Transverse colon (tissue), 4 donors: Measurements from ENCODE around the gene MSI2. TPM values are rescaled to one million over a fixed set of nuclear protein-coding genes. Genes with fewer than 3 reads are reported as not detected.

Experiments used
- DNase-seq: peaks from one replicate; pipeline ENCODE4 v3.0.0-alpha.2; 2019
- H3K27ac ChIP-seq, 4 donors: fragments of 200-600 bp; sonication (generic); 2 replicates each; pipeline ENCODE4 v1.5.1; 2016 to 2018; ENCODE audit warnings: inconsistent platforms in 4 of 4
- H3K27me3 ChIP-seq: fragments of 200-600 bp; sonication (generic); 2 replicates; pipeline ENCODE4 v1.5.1; 2017; ENCODE audit warnings: inconsistent platforms
- H3K36me3 ChIP-seq, 4 donors: fragments of 200-600 bp; sonication (generic); 2 replicates each; pipeline ENCODE4 v1.5.1; 2017 to 2019; ENCODE audit warnings: inconsistent platforms in 4 of 4
- H3K4me1 ChIP-seq, 4 donors: fragments of 200-600 bp; sonication (generic); 2 replicates each; pipeline ENCODE4 v1.5.1; 2017 to 2020; ENCODE audit warnings: inconsistent platforms in 4 of 4
- H3K4me3 ChIP-seq, 4 donors: fragments of 200-600 bp; sonication (generic); 1 replicate in 1 of 4; 2 replicates in 3 of 4; pipeline versions ENCODE4 v1.5.1 to v1.6.1; 2017 to 2019; ENCODE audit warnings: inconsistent platforms in 4 of 4
- H3K9me3 ChIP-seq, 2 donors: fragments of 200-600 bp; sonication (generic); 2 replicates each; pipeline ENCODE4 v1.5.1; 2017 to 2019; ENCODE audit warnings: inconsistent platforms in 2 of 2
- EP300 ChIP-seq: sonication (generic); formaldehyde crosslinking; IDR thresholded peaks from one replicate; pipeline ENCODE4 v1.6.1; 2017; ENCODE audit warnings: antibody characterized with exemption, low read depth
- POLR2A ChIP-seq: fragments of 450-650 bp; IDR thresholded peaks from one replicate; pipeline ENCODE4 v1.6.1; 2016; ENCODE audit warnings: antibody characterized with exemption, mild to moderate bottlenecking, moderate library complexity
- POLR2AphosphoS5 ChIP-seq, 3 donors: sonication (generic); formaldehyde crosslinking; IDR thresholded peaks; one replicate each; pipeline ENCODE4 v1.6.1; 2016; ENCODE audit warnings: antibody characterized with exemption in 3 of 3
- WGBS, 2 donors: methylation state at CpG; one replicate each; pipeline ENCODE4 v1.1.5; 2018; ENCODE audit warnings: low coverage in 1 of 2; 5-methylcytosine and 5-hydroxymethylcytosine counted together
- in situ Hi-C, 4 donors: fragments of 200-750 bp; cut with MboI; loops; one replicate each; pipeline versions ENCODE4 v1.15.0 to v1.15.1; 2017; ENCODE audit warnings: low sequenced_read_pairs in 3 of 4, low pct_ligation_motif_present in 1 of 4, low pct_unique_long_range_greater_than_20kb in 1 of 4
- intact Hi-C: fragments of 100-400 bp; cut with DNase I; formaldehyde crosslinking; loops from one replicate; pipeline ENCODE4 v1.15.1; 2023; ENCODE audit warnings: low total_unique reads
- total RNA-seq, 4 donors: library from RNA; depleted of rRNA; stranded (reverse); fragments of >200 nt; gene quantifications; one replicate each; pipeline ENCODE4 v1.1.0, GENCODE V29; 2016
- TF ChIP-seq, protein P1 (sequence below), 5 experiments: fragments of 200-600 bp in 3 of 5; fragments of 450-650 bp in 2 of 5; sonication (generic) in 3 of 5; IDR thresholded peaks; 1 replicate in 2 of 5; 2 replicates in 3 of 5; pipeline ENCODE4 v1.5.1; 2016 to 2017; ENCODE audit warnings: antibody characterized with exemption in 5 of 5, inconsistent platforms in 3 of 5, mild to moderate bottlenecking in 2 of 5, moderate library complexity in 1 of 5

Gene MSI2
- total RNA-seq, 4 donors from 2014 or later, result 20.6 to 36.0 (median 29.3) TPM

DNA sequence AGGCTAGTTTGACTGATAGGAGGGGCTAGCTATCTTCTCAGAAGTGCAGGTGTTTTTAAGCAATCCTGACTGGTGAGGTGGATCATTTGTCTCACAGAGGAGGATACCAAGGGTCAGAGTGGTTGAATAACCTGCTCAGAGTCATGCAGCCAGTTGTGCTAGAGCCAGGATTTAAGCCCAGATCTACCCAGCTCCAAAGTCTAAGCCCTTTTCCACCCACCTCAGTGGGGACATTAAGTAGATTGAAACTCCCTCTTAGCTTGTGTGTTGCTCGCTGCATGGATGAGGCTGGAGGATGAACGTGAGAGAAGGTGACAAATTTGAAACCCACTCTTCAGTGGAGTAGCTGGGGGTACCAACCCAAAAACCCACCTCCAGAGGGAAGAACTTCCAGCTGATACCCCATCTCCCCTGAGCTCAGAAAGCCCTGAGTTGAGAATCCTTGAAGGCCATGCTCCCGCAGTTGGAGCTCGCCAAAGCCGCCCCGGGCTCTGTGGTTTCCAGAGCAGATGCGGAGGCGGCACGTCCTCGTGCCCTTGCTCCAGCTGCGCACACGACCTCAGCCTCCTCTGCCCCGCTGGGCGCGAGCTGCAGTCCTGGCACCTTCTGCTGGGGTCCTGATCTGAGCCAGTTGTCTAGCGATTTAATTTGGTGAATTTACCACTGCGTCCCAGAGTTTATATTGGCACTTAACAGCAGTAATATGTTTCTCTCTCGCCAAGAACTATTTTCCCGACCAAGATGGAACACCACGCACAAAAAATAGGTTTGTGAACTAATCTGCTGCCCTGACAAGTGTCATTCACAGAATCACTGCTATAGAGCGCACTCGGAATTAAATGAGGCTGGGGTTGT, 329.2 kb downstream of the MSI2 start:
- H3K27me3 ChIP-seq, result no peaks in the 10 kb centered on the region
- no peak overlapping the region for H3K4me3 ChIP-seq
- H3K4me1 ChIP-seq, result no peaks in the 10 kb centered on the region
- no peaks in the 10 kb centered on the region for H3K9me3 ChIP-seq
- no peaks in the 10 kb centered on the region for H3K36me3 ChIP-seq
- no peak for DNase-seq
- TF ChIP-seq POLR2AphosphoS5 (IDR thresholded peaks at IDR 0.05) (no peak), POLR2A (no peak), EP300 (no peak)
- TF ChIP-seq, protein P1, sequence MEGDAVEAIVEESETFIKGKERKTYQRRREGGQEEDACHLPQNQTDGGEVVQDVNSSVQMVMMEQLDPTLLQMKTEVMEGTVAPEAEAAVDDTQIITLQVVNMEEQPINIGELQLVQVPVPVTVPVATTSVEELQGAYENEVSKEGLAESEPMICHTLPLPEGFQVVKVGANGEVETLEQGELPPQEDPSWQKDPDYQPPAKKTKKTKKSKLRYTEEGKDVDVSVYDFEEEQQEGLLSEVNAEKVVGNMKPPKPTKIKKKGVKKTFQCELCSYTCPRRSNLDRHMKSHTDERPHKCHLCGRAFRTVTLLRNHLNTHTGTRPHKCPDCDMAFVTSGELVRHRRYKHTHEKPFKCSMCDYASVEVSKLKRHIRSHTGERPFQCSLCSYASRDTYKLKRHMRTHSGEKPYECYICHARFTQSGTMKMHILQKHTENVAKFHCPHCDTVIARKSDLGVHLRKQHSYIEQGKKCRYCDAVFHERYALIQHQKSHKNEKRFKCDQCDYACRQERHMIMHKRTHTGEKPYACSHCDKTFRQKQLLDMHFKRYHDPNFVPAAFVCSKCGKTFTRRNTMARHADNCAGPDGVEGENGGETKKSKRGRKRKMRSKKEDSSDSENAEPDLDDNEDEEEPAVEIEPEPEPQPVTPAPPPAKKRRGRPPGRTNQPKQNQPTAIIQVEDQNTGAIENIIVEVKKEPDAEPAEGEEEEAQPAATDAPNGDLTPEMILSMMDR (IDR thresholded peaks at IDR 0.05), result no peak
- H3K27ac ChIP-seq, result no peak overlapping the region
- intact Hi-C loops (no loop called here), in situ Hi-C loops (no loop called here)
- WGBS, 2 donors, result 91% methylated on average over 20 of the region's 22 CpGs; no CpG with 5 or more reads in 1 of the 2 donors

DNA sequence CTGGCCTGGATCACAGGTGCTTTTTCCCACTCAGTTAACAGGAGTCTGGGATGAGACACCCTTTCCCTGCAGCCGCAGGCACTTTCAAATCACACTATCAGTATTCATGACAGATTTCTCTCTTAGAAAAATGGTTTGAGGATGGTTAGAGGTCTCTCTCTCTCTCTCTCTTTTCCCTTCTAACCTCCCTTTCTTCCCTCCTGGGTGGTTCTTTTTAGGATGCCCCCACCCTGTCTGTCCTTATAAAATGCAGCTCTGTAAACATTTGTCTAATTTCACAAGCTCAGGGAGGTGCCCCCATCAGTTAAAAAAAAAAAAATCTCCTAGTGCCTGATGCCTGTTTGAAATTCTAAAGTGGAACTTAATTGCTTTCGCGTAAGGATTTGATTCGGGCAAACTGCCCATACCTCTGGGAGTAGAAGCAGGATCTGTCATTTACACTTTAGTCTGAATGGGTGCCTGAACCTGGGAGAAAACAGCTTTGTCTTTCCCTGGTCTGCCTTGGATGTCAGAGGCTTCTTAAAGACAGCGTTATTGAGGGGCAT, 329.9 kb downstream of the MSI2 start:
- Histone ChIP-seq H3K4me1 (no peaks in the 10 kb centered on the region), H3K4me3 (no peak overlapping the region), H3K27me3 (no peaks in the 10 kb centered on the region), H3K36me3 (no peaks in the 10 kb centered on the region), H3K9me3 (no peaks in the 10 kb centered on the region), H3K27ac (no peak overlapping the region)
- in situ Hi-C loops (no loop called here), intact Hi-C loops (no loop called here)
- no peak for DNase-seq
- no peak for TF ChIP-seq EP300
- TF ChIP-seq POLR2AphosphoS5 (IDR thresholded peaks at IDR 0.05), result no peak
- TF ChIP-seq, protein P1 (IDR thresholded peaks at IDR 0.05), result no peak
- TF ChIP-seq POLR2A, result no peak
- 75 to 80% methylated on average over 1 to 5 of the region's 5 CpGs for WGBS, 2 donors

DNA sequence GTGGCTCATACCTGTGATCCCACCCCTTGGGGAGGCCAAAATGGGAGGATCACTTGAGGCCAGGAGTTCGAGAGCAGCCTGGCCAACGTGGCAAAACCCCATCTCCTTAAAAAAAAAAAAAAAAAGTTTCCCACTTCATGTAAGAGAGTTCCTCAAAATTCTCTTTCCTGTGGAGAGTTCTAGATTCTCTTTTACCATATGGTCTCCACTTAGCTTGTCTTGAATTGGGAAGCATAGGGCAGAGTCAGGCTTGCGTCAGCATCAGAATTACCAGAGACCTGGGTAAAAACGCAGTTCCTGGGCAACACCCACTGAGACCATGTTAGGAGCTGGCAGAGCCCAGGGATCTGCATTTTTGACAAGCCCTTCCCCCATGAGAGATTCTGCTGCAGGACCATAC, 330.4 kb downstream of the MSI2 start:
- Histone ChIP-seq H3K9me3 (no peaks in the 10 kb centered on the region), H3K27me3 (no peaks in the 10 kb centered on the region), H3K27ac (no peak overlapping the region), H3K4me3 (no peak overlapping the region), H3K36me3 (no peaks in the 10 kb centered on the region), H3K4me1 (no peaks in the 10 kb centered on the region)
- no peak for DNase-seq
- no peak for TF ChIP-seq POLR2A
- TF ChIP-seq POLR2AphosphoS5 (IDR thresholded peaks at IDR 0.05), result no peak
- TF ChIP-seq, protein P1 (IDR thresholded peaks at IDR 0.05), result no peak
- no peak for TF ChIP-seq EP300
- WGBS, 2 donors, result 89 to 91% methylated on average over 3 to 4 of the region's 4 CpGs
- intact Hi-C loops, result no loop called here
- in situ Hi-C loops, result no loop called here

DNA sequence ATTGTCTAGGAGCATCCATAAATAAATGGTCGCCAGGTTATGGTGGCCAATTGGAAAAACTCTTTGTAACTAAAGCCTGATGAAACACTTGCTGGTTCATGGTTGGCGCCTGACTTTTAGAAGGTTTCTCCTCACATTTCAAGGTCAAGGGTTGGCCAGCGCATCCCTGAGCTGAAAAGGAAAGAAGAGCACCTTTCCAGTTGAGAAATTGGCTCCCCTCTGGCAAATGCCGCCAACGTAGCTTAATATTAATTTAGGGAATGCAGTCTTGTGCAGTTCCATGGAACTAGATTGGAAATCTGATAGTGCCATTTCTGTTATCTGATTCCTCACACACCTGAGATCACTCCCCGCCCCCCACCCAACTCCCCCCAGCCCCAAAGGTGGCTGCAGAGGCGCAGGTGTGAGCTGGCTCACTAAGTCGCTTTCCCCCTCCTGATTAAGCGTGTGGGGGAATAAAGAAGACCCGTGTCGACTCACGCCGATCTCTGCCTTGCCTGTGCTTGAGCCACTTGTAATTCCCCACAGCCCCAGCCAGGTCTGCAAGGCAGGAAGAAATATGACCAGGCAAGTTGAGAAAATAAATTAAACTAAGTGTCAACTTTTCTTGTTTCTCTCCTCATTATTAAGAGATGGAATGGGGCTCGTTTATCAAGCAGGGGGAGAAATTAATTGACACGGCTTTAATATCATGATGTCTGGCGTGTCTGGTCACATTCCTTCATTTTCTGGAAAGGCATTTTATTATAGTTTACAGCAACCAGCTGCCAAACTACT, 331.1 kb downstream of the MSI2 start:
- in situ Hi-C loops, result no loop called here
- Histone ChIP-seq H3K27ac (no peak overlapping the region), H3K27me3 (no peaks in the 10 kb centered on the region), H3K4me1 (no peaks in the 10 kb centered on the region), H3K36me3 (no peaks in the 10 kb centered on the region), H3K4me3 (no peak overlapping the region), H3K9me3 (no peaks in the 10 kb centered on the region)
- intact Hi-C loops, result no loop called here
- WGBS, 2 donors, result 96% methylated on average over 10 to 16 of the region's 16 CpGs
- TF ChIP-seq, protein P1 (IDR thresholded peaks at IDR 0.05), result no peak
- no peak for DNase-seq
